ENCODE measurements around the gene DNAJC5. TPM values are rescaled to one million over a fixed set of nuclear protein-coding genes. Genes with fewer than 3 reads are reported as not detected.
A peak's percentile ranks its signal among the peaks of the same experiment; 100 is the strongest.

DNAJC5 gene
- total and polyA plus RNA-seq, 9 of the 15 experiments (the other 6 are each of a cell fraction or from before 2014, with no cell fraction given): 0.95 to 42.8 (median 23.4) TPM

DNA sequence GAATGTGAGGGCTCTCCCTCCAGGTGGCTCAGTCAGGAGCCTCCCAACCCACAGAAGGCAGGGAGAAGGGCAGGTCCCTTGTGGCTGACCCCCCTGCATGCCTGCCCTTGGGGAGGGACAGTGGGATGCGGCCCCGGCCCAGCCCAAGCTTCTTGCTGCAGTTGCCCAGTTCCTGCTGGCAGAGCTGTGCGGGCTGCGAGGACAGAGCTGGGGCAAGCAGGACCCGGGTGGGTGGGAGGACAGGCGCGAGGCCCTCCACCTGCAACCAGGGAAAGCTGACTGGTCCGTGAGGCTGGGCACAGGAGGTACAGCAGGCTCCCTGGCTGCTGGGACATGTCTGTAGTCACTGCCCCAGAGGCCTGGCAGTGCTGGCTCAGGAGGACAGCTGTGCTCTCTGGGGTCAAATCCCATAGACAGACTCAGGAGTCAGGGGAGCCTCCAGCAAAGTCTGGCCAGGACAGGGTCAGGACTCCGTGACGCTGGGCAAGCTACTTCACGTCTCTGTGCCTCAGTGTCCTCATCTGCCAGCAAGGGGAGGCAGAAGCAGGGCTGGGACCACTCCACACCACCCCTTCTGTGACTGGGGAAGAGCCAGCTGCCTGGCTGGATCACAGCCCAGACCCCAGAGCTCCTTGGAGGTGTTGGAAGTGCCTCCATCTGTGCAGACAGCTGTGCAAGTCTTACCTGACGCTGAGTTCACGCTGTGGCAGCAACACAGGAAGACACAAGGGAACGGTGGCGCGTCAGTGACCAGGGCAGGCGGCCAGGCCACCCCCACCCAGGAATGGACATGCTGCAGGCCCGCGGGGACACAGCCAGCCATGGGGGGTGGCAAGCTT lies 48.3 kb downstream of the DNAJC5 start (continued):
- TF ChIP-seq, protein P1, sequence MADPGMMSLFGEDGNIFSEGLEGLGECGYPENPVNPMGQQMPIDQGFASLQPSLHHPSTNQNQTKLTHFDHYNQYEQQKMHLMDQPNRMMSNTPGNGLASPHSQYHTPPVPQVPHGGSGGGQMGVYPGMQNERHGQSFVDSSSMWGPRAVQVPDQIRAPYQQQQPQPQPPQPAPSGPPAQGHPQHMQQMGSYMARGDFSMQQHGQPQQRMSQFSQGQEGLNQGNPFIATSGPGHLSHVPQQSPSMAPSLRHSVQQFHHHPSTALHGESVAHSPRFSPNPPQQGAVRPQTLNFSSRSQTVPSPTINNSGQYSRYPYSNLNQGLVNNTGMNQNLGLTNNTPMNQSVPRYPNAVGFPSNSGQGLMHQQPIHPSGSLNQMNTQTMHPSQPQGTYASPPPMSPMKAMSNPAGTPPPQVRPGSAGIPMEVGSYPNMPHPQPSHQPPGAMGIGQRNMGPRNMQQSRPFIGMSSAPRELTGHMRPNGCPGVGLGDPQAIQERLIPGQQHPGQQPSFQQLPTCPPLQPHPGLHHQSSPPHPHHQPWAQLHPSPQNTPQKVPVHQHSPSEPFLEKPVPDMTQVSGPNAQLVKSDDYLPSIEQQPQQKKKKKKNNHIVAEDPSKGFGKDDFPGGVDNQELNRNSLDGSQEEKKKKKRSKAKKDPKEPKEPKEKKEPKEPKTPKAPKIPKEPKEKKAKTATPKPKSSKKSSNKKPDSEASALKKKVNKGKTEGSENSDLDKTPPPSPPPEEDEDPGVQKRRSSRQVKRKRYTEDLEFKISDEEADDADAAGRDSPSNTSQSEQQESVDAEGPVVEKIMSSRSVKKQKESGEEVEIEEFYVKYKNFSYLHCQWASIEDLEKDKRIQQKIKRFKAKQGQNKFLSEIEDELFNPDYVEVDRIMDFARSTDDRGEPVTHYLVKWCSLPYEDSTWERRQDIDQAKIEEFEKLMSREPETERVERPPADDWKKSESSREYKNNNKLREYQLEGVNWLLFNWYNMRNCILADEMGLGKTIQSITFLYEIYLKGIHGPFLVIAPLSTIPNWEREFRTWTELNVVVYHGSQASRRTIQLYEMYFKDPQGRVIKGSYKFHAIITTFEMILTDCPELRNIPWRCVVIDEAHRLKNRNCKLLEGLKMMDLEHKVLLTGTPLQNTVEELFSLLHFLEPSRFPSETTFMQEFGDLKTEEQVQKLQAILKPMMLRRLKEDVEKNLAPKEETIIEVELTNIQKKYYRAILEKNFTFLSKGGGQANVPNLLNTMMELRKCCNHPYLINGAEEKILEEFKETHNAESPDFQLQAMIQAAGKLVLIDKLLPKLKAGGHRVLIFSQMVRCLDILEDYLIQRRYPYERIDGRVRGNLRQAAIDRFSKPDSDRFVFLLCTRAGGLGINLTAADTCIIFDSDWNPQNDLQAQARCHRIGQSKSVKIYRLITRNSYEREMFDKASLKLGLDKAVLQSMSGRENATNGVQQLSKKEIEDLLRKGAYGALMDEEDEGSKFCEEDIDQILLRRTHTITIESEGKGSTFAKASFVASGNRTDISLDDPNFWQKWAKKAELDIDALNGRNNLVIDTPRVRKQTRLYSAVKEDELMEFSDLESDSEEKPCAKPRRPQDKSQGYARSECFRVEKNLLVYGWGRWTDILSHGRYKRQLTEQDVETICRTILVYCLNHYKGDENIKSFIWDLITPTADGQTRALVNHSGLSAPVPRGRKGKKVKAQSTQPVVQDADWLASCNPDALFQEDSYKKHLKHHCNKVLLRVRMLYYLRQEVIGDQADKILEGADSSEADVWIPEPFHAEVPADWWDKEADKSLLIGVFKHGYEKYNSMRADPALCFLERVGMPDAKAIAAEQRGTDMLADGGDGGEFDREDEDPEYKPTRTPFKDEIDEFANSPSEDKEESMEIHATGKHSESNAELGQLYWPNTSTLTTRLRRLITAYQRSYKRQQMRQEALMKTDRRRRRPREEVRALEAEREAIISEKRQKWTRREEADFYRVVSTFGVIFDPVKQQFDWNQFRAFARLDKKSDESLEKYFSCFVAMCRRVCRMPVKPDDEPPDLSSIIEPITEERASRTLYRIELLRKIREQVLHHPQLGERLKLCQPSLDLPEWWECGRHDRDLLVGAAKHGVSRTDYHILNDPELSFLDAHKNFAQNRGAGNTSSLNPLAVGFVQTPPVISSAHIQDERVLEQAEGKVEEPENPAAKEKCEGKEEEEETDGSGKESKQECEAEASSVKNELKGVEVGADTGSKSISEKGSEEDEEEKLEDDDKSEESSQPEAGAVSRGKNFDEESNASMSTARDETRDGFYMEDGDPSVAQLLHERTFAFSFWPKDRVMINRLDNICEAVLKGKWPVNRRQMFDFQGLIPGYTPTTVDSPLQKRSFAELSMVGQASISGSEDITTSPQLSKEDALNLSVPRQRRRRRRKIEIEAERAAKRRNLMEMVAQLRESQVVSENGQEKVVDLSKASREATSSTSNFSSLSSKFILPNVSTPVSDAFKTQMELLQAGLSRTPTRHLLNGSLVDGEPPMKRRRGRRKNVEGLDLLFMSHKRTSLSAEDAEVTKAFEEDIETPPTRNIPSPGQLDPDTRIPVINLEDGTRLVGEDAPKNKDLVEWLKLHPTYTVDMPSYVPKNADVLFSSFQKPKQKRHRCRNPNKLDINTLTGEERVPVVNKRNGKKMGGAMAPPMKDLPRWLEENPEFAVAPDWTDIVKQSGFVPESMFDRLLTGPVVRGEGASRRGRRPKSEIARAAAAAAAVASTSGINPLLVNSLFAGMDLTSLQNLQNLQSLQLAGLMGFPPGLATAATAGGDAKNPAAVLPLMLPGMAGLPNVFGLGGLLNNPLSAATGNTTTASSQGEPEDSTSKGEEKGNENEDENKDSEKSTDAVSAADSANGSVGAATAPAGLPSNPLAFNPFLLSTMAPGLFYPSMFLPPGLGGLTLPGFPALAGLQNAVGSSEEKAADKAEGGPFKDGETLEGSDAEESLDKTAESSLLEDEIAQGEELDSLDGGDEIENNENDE (IDR thresholded peaks at IDR 0.05; ENCODE audit: low read depth, low read length): no peak
- TF ChIP-seq, protein P2, sequence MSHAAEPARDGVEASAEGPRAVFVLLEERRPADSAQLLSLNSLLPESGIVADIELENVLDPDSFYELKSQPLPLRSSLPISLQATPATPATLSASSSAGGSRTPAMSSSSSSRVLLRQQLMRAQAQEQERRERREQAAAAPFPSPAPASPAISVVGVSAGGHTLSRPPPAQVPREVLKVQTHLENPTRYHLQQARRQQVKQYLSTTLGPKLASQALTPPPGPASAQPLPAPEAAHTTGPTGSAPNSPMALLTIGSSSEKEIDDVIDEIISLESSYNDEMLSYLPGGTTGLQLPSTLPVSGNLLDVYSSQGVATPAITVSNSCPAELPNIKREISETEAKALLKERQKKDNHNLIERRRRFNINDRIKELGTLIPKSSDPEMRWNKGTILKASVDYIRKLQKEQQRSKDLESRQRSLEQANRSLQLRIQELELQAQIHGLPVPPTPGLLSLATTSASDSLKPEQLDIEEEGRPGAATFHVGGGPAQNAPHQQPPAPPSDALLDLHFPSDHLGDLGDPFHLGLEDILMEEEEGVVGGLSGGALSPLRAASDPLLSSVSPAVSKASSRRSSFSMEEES (CRISPR knock-in tag; IDR thresholded peaks at IDR 0.05): no peak
- TF ChIP-seq RBM22 (IDR thresholded peaks at IDR 0.05; ENCODE audit: low read depth, low read length, poor library complexity, severe bottlenecking) (peak; percentile 23), POLR2G (IDR thresholded peaks at IDR 0.05; ENCODE audit: low read depth, low read length) (peak; percentile 63), POU5F1 (IDR thresholded peaks at IDR 0.05; ENCODE audit: borderline replicate concordance, low read depth, low read length, partially characterized antibody) (no peak)
